Trophoblast cell (in vitro differentiated cells and primary cell): ENCODE results near the gene SLC12A8.

Source experiments
- DNase-seq, 2 donors: peaks; one replicate each; pipeline ENCODE4 v3.0.0-alpha.2; 2016
- H2AFZ ChIP-seq: 2 replicates; pipeline ENCODE4 v1.6.1; 2013; ENCODE audit warnings: low read length, moderate library complexity, mild to moderate bottlenecking; ENCODE audit not compliant: insufficient read depth, poor library complexity
- H2AK5ac ChIP-seq: 2 replicates; pipeline ENCODE4 v1.6.1; 2013; ENCODE audit warnings: mild to moderate bottlenecking, low read length
- H2BK120ac ChIP-seq: 2 replicates; pipeline ENCODE4 v1.6.1; 2013; ENCODE audit warnings: low read length, mild to moderate bottlenecking, moderate library complexity; ENCODE audit not compliant: insufficient read depth, poor library complexity
- H2BK12ac ChIP-seq: 2 replicates; pipeline ENCODE4 v1.6.1; 2013; ENCODE audit warnings: mild to moderate bottlenecking, low read length, moderate library complexity
- H2BK5ac ChIP-seq: 2 replicates; pipeline ENCODE4 v1.6.1; 2013; ENCODE audit warnings: low read length, low read depth, moderate library complexity, mild to moderate bottlenecking; ENCODE audit not compliant: poor library complexity
- H3K14ac ChIP-seq: 2 replicates; pipeline ENCODE4 v1.6.1; 2013; ENCODE audit warnings: mild to moderate bottlenecking, low read length
- H3K18ac ChIP-seq: 2 replicates; pipeline ENCODE4 v1.6.1; 2013; ENCODE audit warnings: mild to moderate bottlenecking, low read length
- H3K23ac ChIP-seq: 2 replicates; pipeline ENCODE4 v1.6.1; 2013; ENCODE audit warnings: low read length
- H3K27ac ChIP-seq: 2 replicates; pipeline ENCODE4 v1.5.1; 2013; ENCODE audit warnings: low read depth, mild to moderate bottlenecking, inconsistent platforms, low read length, moderate library complexity
- H3K27me3 ChIP-seq: 2 replicates; pipeline ENCODE4 v1.6.1; 2013; ENCODE audit warnings: inconsistent platforms, mild to moderate bottlenecking, low read length, moderate library complexity; ENCODE audit not compliant: insufficient read depth
- H3K36me3 ChIP-seq, 2 experiments: 1 replicate in 1 of 2; 2 replicates in 1 of 2; pipeline ENCODE4 v1.6.1; 2013; ENCODE audit warnings: low read length in 2 of 2, mild to moderate bottlenecking in 2 of 2, moderate library complexity in 1 of 2; ENCODE audit not compliant: insufficient read depth in 2 of 2, control insufficient read depth in 1 of 2
- H3K4ac ChIP-seq: 2 replicates; pipeline ENCODE4 v1.6.1; 2013; ENCODE audit warnings: low read depth, mild to moderate bottlenecking, low read length, moderate library complexity
- H3K4me1 ChIP-seq, 2 experiments: 1 replicate in 1 of 2; 2 replicates in 1 of 2; pipeline ENCODE4 v1.6.1; 2013; ENCODE audit warnings: low read length in 2 of 2, mild to moderate bottlenecking in 2 of 2, moderate library complexity in 1 of 2; ENCODE audit not compliant: insufficient read depth in 2 of 2, control insufficient read depth in 1 of 2
- H3K4me2 ChIP-seq: 2 replicates; pipeline ENCODE4 v1.6.1; 2013; ENCODE audit warnings: inconsistent platforms, mild to moderate bottlenecking, low read length, moderate library complexity
- H3K4me3 ChIP-seq: 2 replicates; pipeline ENCODE4 v1.5.1; 2013; ENCODE audit warnings: mild to moderate bottlenecking, low read depth, low read length, inconsistent platforms
- H3K79me1 ChIP-seq: one replicate; pipeline ENCODE4 v1.6.1; 2013; ENCODE audit warnings: low read length
- H3K79me2 ChIP-seq: 2 replicates; pipeline ENCODE4 v1.6.1; 2013; ENCODE audit warnings: low read length, mild to moderate bottlenecking; ENCODE audit not compliant: control insufficient read depth, insufficient read depth, poor library complexity
- H3K9ac ChIP-seq: 2 replicates; pipeline ENCODE4 v1.6.1; 2013; ENCODE audit warnings: mild to moderate bottlenecking, low read length
- H3K9me3 ChIP-seq: 2 replicates; pipeline ENCODE4 v1.6.1; 2013; ENCODE audit warnings: low read depth, mild to moderate bottlenecking, control low read depth, inconsistent platforms, low read length; ENCODE audit not compliant: insufficient read depth
- H4K12ac ChIP-seq: 2 replicates; pipeline ENCODE4 v1.6.1; 2013; ENCODE audit warnings: low read depth, mild to moderate bottlenecking, low read length, moderate library complexity
- H4K8ac ChIP-seq: 2 replicates; pipeline ENCODE4 v1.6.1; 2013; ENCODE audit warnings: low read depth, mild to moderate bottlenecking, low read length, moderate library complexity
- H4K91ac ChIP-seq: one replicate; pipeline ENCODE4 v1.6.1; 2013; ENCODE audit warnings: low read depth, mild to moderate bottlenecking, low read length, moderate library complexity
- WGBS: extraction: QIAGEN DNeasy Blood & Tissue Kit; methylation state at CpG from one replicate; pipeline ENCODE4 v1.1.7; 2013; ENCODE audit warnings: missing lambda C conversion rate; ENCODE audit not compliant: insufficient read length, insufficient coverage; ENCODE audit errors: extremely low coverage; 5-methylcytosine and 5-hydroxymethylcytosine counted together

Gene SLC12A8

DNA sequence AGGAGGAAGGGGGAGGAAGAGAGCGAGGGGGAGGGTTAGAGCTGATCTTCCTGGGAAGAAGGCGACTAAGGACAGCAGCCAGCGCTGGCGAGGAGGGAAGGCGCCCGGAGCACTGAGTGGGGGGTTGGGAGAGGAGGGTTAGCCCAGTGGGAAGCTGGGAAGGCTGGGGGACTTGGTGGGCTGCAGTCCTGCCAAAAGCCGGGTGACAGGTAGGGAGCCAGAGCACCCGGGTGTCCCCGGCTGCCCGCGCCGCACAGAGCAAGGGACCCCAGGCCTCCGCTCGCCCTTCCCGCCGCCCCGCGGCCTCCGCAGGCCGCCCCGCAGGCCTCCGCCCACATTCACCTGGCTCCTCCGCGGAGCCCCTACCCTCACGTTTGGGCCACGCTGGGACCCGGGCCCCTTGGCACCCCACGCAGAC lies 448 bp downstream of the SLC12A8 start:
- Histone ChIP-seq H3K79me2 (peaks cover 5% of the 10 kb centered on the region), H4K8ac (peak overlapping the region; percentile 95), H3K9ac (peak overlapping the region; percentile 62), H2AK5ac (no peak overlapping the region), H3K79me1 (peaks cover 10% of the 10 kb centered on the region), H4K91ac (peak overlapping the region; percentile 94), H2BK12ac (peak overlapping the region; percentile 26), H4K12ac (peak overlapping the region; percentile 75), H3K36me3 (no peaks in the 10 kb centered on the region), H3K27me3 (no peaks in the 10 kb centered on the region), H3K4me3 (peak overlapping the region; percentile 73), H2BK120ac (peak overlapping the region; percentile 83), H3K27ac (no peak overlapping the region), H3K4me1 (peaks cover 10 to 19% of the 10 kb centered on the region in 2 experiments), H2BK5ac (peak overlapping the region; percentile 9), H3K4ac (peak overlapping the region; percentile 50), H2AFZ (peak overlapping the region; percentile 96), H3K18ac (peak overlapping the region; percentile 83), H3K23ac (no peak overlapping the region), H3K14ac (peak overlapping the region; percentile 88), H3K4me2 (peak overlapping the region; percentile 98), H3K9me3 (no peaks in the 10 kb centered on the region)
- WGBS, result no CpG with 5 or more reads among the region's 28 CpGs
- DNase-seq, result no peak

GRCh38 chr3:125211523-125212090 lies 941 bp downstream of the SLC12A8 start:
- Histone ChIP-seq H2BK120ac (no peak overlapping the region), H3K79me2 (peaks cover 5% of the 10 kb centered on the region), H3K4ac (no peak overlapping the region), H3K4me3 (peak overlapping the region; percentile 73), H3K23ac (no peak overlapping the region), H3K4me2 (peak overlapping the region; percentile 98), H2AFZ (peak overlapping the region; percentile 96), H2BK5ac (no peak overlapping the region), H4K8ac (peak overlapping the region; percentile 95), H3K36me3 (no peaks in the 10 kb centered on the region), H3K4me1 (peaks cover 10 to 19% of the 10 kb centered on the region in 2 experiments), H3K27me3 (no peaks in the 10 kb centered on the region), H3K27ac (no peak overlapping the region), H3K79me1 (peaks cover 10% of the 10 kb centered on the region), H3K9ac (no peak overlapping the region), H4K12ac (peak overlapping the region; percentile 75), H3K9me3 (no peaks in the 10 kb centered on the region), H4K91ac (peak overlapping the region; percentile 94), H2BK12ac (no peak overlapping the region), H3K18ac (no peak overlapping the region), H3K14ac (peak overlapping the region; percentile 88), H2AK5ac (peak overlapping the region; percentile 50)
- DNase-seq, result no peak
- WGBS, result no CpG with 5 or more reads among the region's 11 CpGs

DNA sequence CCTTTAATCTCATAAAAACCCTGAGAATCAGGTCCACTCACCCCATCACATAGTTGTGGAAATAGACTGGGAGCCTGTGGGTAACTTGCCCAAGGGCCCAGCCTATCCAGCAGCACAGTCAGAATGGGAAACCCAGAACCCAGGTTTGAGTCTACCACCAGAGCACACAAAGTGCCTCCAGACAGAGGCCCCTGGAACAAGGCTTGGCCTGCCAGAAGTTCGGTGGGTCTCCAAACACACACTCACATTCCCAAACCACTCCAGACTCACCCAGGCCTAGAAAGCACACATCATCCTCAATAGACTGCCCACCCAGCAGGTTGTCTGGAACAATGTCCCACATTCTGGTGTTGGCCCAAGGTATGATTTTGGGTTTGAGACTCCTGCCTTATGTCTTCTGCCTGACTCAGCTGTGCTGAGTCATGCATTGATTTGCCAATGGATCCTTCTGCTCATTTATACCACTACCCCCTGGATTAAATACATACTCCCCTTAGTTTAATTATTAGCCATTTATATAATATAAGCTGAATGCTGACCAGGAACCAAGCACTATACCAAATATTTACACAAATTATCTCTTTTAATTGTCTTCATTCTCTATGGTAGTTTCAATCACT lies 4.5 kb downstream of the SLC12A8 start:
- H3K9me3 ChIP-seq, result no peaks in the 10 kb centered on the region
- H4K12ac ChIP-seq, result no peak overlapping the region
- no peak overlapping the region for H2AK5ac ChIP-seq
- H3K23ac ChIP-seq, result no peak overlapping the region
- no peak overlapping the region for H3K9ac ChIP-seq
- no peak overlapping the region for H2BK12ac ChIP-seq
- H3K4ac ChIP-seq, result no peak overlapping the region
- H2BK120ac ChIP-seq, result no peak overlapping the region
- no peak overlapping the region for H3K4me3 ChIP-seq
- no peak overlapping the region for H3K14ac ChIP-seq
- no peak for DNase-seq
- peaks cover 5 to 11% of the 10 kb centered on the region in 2 experiments for H3K4me1 ChIP-seq
- H4K8ac ChIP-seq, result no peak overlapping the region
- H3K36me3 ChIP-seq, result no peaks in the 10 kb centered on the region
- H3K79me2 ChIP-seq, result peaks cover 5% of the 10 kb centered on the region
- H3K79me1 ChIP-seq, result peaks cover 10% of the 10 kb centered on the region
- WGBS, result no CpG with 5 or more reads among the region's 1 CpG
- no peak overlapping the region for H2AFZ ChIP-seq
- H3K4me2 ChIP-seq, result no peak overlapping the region
- no peak overlapping the region for H3K27ac ChIP-seq
- no peaks in the 10 kb centered on the region for H3K27me3 ChIP-seq
- H2BK5ac ChIP-seq, result no peak overlapping the region
- H3K18ac ChIP-seq, result no peak overlapping the region
- no peak overlapping the region for H4K91ac ChIP-seq

DNA sequence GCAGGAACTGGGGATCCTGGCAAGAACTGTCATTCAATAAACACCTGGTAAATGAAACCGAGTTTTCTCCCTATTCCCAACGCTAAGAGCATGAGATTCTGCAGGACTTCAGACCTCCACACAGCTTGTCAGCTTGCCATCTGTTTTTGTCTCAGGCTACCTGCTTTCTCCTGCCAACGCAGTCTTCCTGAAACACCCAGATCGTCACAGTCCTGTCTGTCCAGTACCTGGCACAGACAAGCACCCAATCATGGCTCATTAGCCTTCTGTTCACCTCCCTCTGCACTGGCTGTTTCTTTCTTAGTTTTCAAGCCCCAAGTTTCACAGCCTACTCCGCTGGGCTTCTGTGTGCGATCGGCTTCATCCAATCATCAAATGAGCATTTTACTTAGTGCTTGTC lies 5.0 kb downstream of the SLC12A8 start:
- H4K12ac ChIP-seq, result no peak overlapping the region
- H4K91ac ChIP-seq, result no peak overlapping the region
- no peaks in the 10 kb centered on the region for H3K27me3 ChIP-seq
- no peaks in the 10 kb centered on the region for H3K36me3 ChIP-seq
- H3K14ac ChIP-seq, result no peak overlapping the region
- no peaks in the 10 kb centered on the region for H3K9me3 ChIP-seq
- H3K4me1 ChIP-seq, result peaks cover 0 to 5% of the 10 kb centered on the region in 2 experiments
- DNase-seq, result no peak
- peaks cover 7% of the 10 kb centered on the region for H3K79me1 ChIP-seq
- H4K8ac ChIP-seq, result no peak overlapping the region
- peaks cover 5% of the 10 kb centered on the region for H3K79me2 ChIP-seq
- H3K18ac ChIP-seq, result no peak overlapping the region
- WGBS, result no CpG with 5 or more reads among the region's 7 CpGs
- no peak overlapping the region for H3K4me3 ChIP-seq
- no peak overlapping the region for H3K4me2 ChIP-seq
- H2AFZ ChIP-seq, result no peak overlapping the region
- H2AK5ac ChIP-seq, result no peak overlapping the region
- H3K23ac ChIP-seq, result no peak overlapping the region
- H2BK12ac ChIP-seq, result no peak overlapping the region
- no peak overlapping the region for H3K4ac ChIP-seq
- no peak overlapping the region for H2BK120ac ChIP-seq
- H2BK5ac ChIP-seq, result no peak overlapping the region
- H3K9ac ChIP-seq, result no peak overlapping the region
- H3K27ac ChIP-seq, result no peak overlapping the region
